IPS-18c (cell line): ENCODE results near the gene NSMF.
"Not testable (repeated sequence)": the region's sequence is repeated elsewhere in the genome, so short reads cannot be mapped to it uniquely, and the experiment has no call there.

ENCODE experiments used
- H3K4me3 ChIP-seq: 2 replicates; pipeline ENCODE4 v1.7.0; 2013; ENCODE audit warnings: low read depth, mild to moderate bottlenecking, low read length, moderate library complexity; ENCODE audit not compliant: insufficient read depth
- H3K9me3 ChIP-seq: one replicate; pipeline ENCODE4 v1.6.1; 2013; ENCODE audit warnings: mild to moderate bottlenecking, low read length, moderate library complexity; ENCODE audit not compliant: control insufficient read depth, insufficient read depth

NSMF gene

GRCh38 chr9:137479892-137480685 is 21.0 kb upstream of the NSMF start:
- Histone ChIP-seq H3K4me3 (no peak overlapping the region), H3K9me3 (no peaks in the 10 kb centered on the region)

GRCh38 chr9:137478962-137479861 is 20.1 kb upstream of the NSMF start:
- no peaks in the 10 kb centered on the region for H3K9me3 ChIP-seq
- H3K4me3 ChIP-seq = no peak overlapping the region

GRCh38 chr9:137478613-137478961 is 19.5 kb upstream of the NSMF start:
- Histone ChIP-seq H3K9me3 (no peaks in the 10 kb centered on the region), H3K4me3 (no peak overlapping the region)

- no peak overlapping the region for H3K4me3 ChIP-seq
- no peaks in the 10 kb centered on the region for H3K9me3 ChIP-seq
Measured at GRCh38 chr9:137477778-137478612, 18.9 kb upstream of the NSMF start.

GRCh38 chr9:137476856-137477255 is 17.7 kb upstream of the NSMF start:
- Histone ChIP-seq H3K4me3 (no peak overlapping the region), H3K9me3 (no peaks in the 10 kb centered on the region)

GRCh38 chr9:137475666-137476065 is 16.5 kb upstream of the NSMF start:
- H3K4me3 ChIP-seq = no peak overlapping the region

GRCh38 chr9:137474271-137474670 is 15.1 kb upstream of the NSMF start:
- H3K4me3 ChIP-seq = no peak overlapping the region
- no peaks in the 10 kb centered on the region for H3K9me3 ChIP-seq

More at GRCh38 chr9:137475666-137476065, 16.5 kb upstream of the NSMF start:
- H3K9me3 ChIP-seq = no peaks in the 10 kb centered on the region

GRCh38 chr9:137470785-137471184 is 11.7 kb upstream of the NSMF start:
- Histone ChIP-seq H3K4me3 (no peak overlapping the region), H3K9me3 (no peaks in the 10 kb centered on the region)

GRCh38 chr9:137467896-137468295 is 8.8 kb upstream of the NSMF start:
- Histone ChIP-seq H3K9me3 (no peaks in the 10 kb centered on the region), H3K4me3 (no peak overlapping the region)

GRCh38 chr9:137467161-137467581 is 8.0 kb upstream of the NSMF start:
- Histone ChIP-seq H3K4me3 (no peak overlapping the region), H3K9me3 (no peaks in the 10 kb centered on the region)

GRCh38 chr9:137466389-137467085 is 7.4 kb upstream of the NSMF start:
- not testable (repeated sequence) for H3K4me3 ChIP-seq, H3K9me3 ChIP-seq

- H3K9me3 ChIP-seq = no peaks in the 10 kb centered on the region
- H3K4me3 ChIP-seq = no peak overlapping the region
Measured at GRCh38 chr9:137465720-137466388, 6.7 kb upstream of the NSMF start.

- H3K9me3 ChIP-seq = no peaks in the 10 kb centered on the region
- no peak overlapping the region for H3K4me3 ChIP-seq
Measured at GRCh38 chr9:137465000-137465719, 6.0 kb upstream of the NSMF start.

GRCh38 chr9:137464291-137464999 is 5.3 kb upstream of the NSMF start:
- H3K4me3 ChIP-seq = no peak overlapping the region
- no peaks in the 10 kb centered on the region for H3K9me3 ChIP-seq

- Histone ChIP-seq H3K4me3 (no peak overlapping the region), H3K9me3 (no peaks in the 10 kb centered on the region)
Measured at GRCh38 chr9:137463931-137464290, 4.8 kb upstream of the NSMF start.
